Colonic mucosa (tissue), 4 donors: ENCODE results near the gene PACSIN1. TPM values are rescaled to one million over a fixed set of nuclear protein-coding genes. Genes with fewer than 3 reads are reported as not detected.
A peak's percentile ranks its signal among the peaks of the same experiment; 100 is the strongest.

Experiments
- DNase-seq: peaks from one replicate; pipeline ENCODE4 v3.0.0-alpha.2; 2020
- H3K27ac ChIP-seq: fragments of 200-600 bp; one replicate; pipeline ENCODE4 v1.8.0; 2021
- H3K27me3 ChIP-seq: fragments of 200-600 bp; one replicate; pipeline ENCODE4 v1.8.0; 2021
- H3K36me3 ChIP-seq: fragments of 200-600 bp; one replicate; pipeline ENCODE4 v1.8.0; 2021
- H3K4me1 ChIP-seq: fragments of 200-600 bp; one replicate; pipeline ENCODE4 v1.8.0; 2021; ENCODE audit warnings: mild to moderate bottlenecking
- H3K4me3 ChIP-seq: fragments of 200-600 bp; one replicate; pipeline ENCODE4 v1.8.0; 2021
- H3K9ac ChIP-seq, 2 donors: one replicate each; pipeline ENCODE4 v1.7.0; 2013; ENCODE audit warnings: control low read depth in 2 of 2, low read depth in 2 of 2, low read length in 2 of 2
- H3K9me3 ChIP-seq: fragments of 200-600 bp; one replicate; pipeline ENCODE4 v1.8.0; 2021
- intact Hi-C: fragments of 100-400 bp; cut with DNase I; formaldehyde crosslinking; loops from one replicate; pipeline ENCODE4 v1.14.1; 2022
- total RNA-seq, 2 donors: library from RNA; stranded (reverse); fragmentation: NEBNext Ultra II Directional in 1 of 2; extraction: Animal tissue kit (Norgen Biotek cat#: 25700) in 1 of 2; gene quantifications; one replicate each; pipeline ENCODE4 v1.2.1, GENCODE V29; 2021
- TF ChIP-seq, protein P1 (sequence below): fragments of 200-600 bp; IDR thresholded peaks from one replicate; pipeline ENCODE4 v1.8.0; 2022; ENCODE audit warnings: antibody characterized with exemption, mild to moderate bottlenecking
- donor health status: healthy.
- donor health status: DM: no; HTN: no; CAD: no.
- donor health status: DM: no; HTN: no; CAD: no.

PACSIN1 gene
- total RNA-seq, 2 donors from 2014 or later, result 0.05 to 0.37 TPM

DNA sequence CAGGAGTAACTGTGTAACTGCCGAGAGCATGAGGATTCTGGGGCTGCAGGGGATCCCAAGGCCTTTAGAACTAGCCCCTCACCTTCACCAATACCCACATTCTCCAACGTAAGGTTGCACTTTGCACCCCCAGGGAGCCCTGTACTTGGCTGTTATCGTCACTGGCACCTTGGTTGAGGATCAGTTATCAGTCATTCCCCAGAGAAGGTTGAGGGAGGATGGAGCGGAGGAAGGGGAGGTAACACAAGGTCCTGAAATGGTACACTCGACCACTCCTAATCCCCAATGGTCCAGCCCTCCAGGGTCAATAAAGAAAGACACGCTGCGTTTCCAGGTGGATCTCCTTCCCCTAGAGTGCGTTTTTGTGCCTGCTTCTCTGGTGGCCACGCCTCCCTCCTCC lies 91.4 kb downstream of the PACSIN1 start:
- H3K9ac ChIP-seq, result no peak overlapping the region
- no peak overlapping the region for H3K27ac ChIP-seq
- H3K4me1 ChIP-seq, result no peaks in the 10 kb centered on the region
- TF ChIP-seq, protein P1, sequence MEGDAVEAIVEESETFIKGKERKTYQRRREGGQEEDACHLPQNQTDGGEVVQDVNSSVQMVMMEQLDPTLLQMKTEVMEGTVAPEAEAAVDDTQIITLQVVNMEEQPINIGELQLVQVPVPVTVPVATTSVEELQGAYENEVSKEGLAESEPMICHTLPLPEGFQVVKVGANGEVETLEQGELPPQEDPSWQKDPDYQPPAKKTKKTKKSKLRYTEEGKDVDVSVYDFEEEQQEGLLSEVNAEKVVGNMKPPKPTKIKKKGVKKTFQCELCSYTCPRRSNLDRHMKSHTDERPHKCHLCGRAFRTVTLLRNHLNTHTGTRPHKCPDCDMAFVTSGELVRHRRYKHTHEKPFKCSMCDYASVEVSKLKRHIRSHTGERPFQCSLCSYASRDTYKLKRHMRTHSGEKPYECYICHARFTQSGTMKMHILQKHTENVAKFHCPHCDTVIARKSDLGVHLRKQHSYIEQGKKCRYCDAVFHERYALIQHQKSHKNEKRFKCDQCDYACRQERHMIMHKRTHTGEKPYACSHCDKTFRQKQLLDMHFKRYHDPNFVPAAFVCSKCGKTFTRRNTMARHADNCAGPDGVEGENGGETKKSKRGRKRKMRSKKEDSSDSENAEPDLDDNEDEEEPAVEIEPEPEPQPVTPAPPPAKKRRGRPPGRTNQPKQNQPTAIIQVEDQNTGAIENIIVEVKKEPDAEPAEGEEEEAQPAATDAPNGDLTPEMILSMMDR, result no peak
- no peaks in the 10 kb centered on the region for H3K27me3 ChIP-seq
- no peaks in the 10 kb centered on the region for H3K9me3 ChIP-seq
- H3K4me3 ChIP-seq, result no peak overlapping the region
- intact Hi-C loops, result no loop called here
- no peak for DNase-seq
- no peaks in the 10 kb centered on the region for H3K36me3 ChIP-seq

DNA sequence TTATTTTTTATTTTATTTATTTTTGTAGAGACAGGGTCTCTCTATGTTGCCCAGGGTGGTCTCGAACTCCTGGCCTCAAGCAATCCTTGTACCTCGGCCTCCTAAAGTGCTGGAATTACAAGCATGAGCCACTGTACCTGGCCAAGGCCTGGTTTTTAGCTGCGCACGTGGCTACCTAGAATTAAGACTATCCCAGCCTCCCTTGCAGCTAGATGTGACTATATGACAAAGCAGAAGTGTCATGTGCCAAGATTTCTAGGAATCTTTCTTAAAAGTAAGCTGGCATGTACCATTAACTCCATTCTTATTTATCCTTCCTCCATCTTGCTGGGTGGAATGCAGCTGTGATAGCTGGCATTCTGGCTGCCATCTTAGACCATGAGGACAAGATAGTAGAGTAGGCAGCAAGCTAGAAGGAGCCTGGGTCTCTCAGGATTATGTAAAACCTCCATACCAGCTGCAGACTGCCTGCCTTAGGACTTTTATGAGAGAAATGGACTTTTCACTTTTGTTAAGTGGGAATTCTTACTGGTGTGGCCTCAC lies 92.4 kb downstream of the PACSIN1 start:
- Histone ChIP-seq H3K9ac (no peak overlapping the region), H3K4me1 (no peaks in the 10 kb centered on the region), H3K36me3 (no peaks in the 10 kb centered on the region), H3K27ac (no peak overlapping the region), H3K4me3 (no peak overlapping the region), H3K9me3 (no peaks in the 10 kb centered on the region), H3K27me3 (no peaks in the 10 kb centered on the region)
- DNase-seq, result no peak
- TF ChIP-seq, protein P1, result no peak
- intact Hi-C loops, result no loop called here

DNA sequence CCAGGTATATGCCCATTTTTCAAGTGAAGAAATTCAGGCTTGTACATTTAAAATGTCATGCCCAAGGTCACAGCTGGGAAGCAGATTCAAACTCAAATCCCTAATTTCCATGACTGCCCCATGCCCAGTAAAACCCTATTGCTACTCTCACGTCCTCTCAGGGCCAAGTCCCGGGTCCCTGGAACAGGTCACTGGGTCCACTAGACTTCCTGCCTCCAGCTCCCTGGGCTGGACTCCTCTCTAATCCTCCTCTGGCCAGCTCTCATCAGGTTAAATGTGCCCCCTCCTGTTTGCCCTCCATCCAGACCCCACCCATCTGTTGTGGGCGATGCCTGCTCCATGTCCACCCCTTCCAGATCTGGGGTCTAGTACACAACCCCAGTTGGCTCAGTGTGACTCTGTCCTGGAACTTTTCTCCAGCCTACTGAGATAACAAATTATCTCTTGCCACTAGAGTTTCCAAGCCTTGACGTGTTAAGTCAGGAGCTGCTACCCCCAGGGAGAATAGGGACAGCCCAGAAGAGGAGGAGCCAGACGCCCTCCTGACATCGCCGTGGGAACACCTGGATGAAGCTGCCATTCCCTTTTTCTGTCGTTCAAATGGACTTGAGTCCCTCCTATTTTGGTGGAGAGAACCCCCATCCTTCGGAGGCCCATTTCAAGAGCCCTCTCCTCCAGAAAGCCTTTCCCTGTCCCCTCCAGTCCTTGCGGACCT lies 93.9 kb downstream of the PACSIN1 start:
- intact Hi-C loops, result no loop called here
- no peak for DNase-seq
- Histone ChIP-seq H3K9ac (no peak overlapping the region), H3K27me3 (no peaks in the 10 kb centered on the region), H3K36me3 (no peaks in the 10 kb centered on the region), H3K4me1 (no peaks in the 10 kb centered on the region), H3K4me3 (no peak overlapping the region), H3K9me3 (no peaks in the 10 kb centered on the region), H3K27ac (no peak overlapping the region)
- TF ChIP-seq, protein P1, result no peak

DNA sequence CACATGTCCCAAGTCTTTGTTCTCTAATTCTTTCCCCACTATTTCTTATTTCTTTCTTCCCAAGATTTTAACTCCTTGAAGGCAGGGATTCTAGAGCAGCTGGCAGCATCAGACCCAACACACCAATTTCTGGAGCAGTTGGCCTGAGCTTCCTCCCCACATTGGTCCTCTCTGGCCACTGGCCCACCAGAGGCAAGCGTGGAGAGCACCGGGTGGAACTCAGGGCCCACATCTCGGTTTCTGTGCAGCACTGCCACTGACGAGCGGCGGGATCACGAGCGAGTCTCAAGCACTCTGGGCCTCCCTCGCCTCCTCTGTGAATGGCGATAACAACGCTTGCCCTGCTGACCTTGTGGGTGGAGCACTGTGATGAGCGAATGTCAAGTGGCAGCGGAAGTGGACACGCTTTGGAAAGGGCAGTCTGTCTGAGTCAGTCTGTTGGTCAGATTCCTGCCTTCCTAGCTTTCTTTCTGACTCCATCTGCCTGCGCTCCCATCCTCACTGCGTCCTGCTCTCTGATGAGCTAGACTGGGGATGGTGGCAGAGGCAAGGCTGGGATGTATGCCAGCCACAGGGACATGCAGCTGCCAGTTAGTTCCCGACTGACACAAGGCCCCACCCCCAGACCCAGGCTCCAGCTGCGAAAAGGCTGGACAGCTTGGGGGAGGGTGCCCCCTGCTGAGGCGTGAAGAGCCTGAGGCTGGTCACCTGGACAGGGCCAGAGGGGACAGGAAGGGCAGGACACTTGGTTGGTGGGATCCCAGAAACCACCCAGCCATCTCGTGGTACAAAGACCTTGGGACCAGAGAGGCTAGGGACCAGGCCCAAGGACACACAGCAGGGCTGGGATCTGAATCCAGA lies 94.7 kb downstream of the PACSIN1 start:
- DNase-seq, result no peak
- TF ChIP-seq, protein P1, result no peak
- no peaks in the 10 kb centered on the region for H3K4me1 ChIP-seq

DNA sequence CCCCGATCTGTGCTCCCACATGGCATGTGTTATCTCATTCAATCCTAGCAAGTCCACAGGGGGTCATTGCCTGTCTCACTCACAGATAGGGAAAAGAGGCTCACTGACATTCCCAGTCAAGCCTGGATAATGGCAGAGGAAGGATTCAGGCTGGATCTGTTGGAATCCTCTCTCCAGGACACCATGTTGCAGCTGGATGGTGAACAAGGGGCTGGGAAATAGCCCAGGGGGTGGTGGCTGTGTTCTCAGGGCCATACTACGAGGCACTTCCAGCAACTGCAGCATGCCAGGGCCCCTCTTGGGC lies 95.3 kb downstream of the PACSIN1 start:
- H3K4me1 ChIP-seq, result no peaks in the 10 kb centered on the region
- H3K27me3 ChIP-seq, result no peaks in the 10 kb centered on the region
- H3K9me3 ChIP-seq, result no peaks in the 10 kb centered on the region
- no peaks in the 10 kb centered on the region for H3K36me3 ChIP-seq
- TF ChIP-seq, protein P1, result no peak
- no peak overlapping the region for H3K4me3 ChIP-seq
- no peak for DNase-seq
- no peak overlapping the region for H3K27ac ChIP-seq
- H3K9ac ChIP-seq, result no peak overlapping the region
- intact Hi-C loops, result no loop called here

More for the DNA sequence above, 94.7 kb downstream of the PACSIN1 start:
- H3K36me3 ChIP-seq, result no peaks in the 10 kb centered on the region
- intact Hi-C loops, result no loop called here
- no peak overlapping the region for H3K4me3 ChIP-seq
- no peaks in the 10 kb centered on the region for H3K9me3 ChIP-seq
- no peaks in the 10 kb centered on the region for H3K27me3 ChIP-seq
- H3K9ac ChIP-seq, result peak overlapping the region in 1 of 2 donors; percentile 15
- H3K27ac ChIP-seq, result no peak overlapping the region
